ENCODE results near the gene VKORC1L1. TPM values are rescaled to one million over a fixed set of nuclear protein-coding genes. Genes with fewer than 3 reads are reported as not detected.
"Not testable (repeated sequence)": the region's sequence is repeated elsewhere in the genome, so short reads cannot be mapped to it uniquely, and the experiment has no call there.

Gene VKORC1L1
- total and polyA plus RNA-seq, 2 of the 8 experiments (the other 6 are each of a cell fraction or from before 2014, with no cell fraction given), result 12.7 to 45.3 TPM

DNA sequence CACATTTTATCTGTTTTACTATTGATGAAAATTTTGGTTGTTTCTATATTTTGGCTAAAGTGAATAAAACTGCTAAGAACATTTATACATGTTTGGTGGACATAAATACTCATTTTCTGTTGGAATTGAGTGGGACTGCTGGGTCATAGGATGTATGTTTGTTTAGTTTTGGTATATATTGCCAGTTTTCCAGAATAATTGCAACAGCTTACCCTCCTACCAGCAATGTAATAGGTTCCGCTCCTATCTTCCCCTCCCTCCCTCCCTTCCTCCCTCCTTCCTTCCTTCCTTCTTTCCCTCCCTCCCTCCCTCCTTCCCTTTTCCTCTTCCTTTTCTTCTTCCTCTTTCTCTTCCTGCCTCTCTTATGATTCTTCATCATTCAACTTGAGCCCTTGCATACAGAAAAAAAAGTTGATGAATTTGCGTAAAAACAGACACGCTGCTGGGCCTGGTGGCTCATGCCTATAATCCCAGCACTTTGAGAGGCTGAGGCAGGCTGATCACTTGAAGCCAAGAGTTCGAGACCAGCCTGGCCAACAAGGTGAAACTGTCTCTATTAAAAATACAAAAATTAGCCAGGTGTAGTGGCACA is 23.5 kb downstream of the VKORC1L1 start (continued):
- TF ChIP-seq RXRA (IDR thresholded peaks at IDR 0.05; ENCODE audit: insufficient read depth, low read depth, low read length) (no peak), SUZ12 (IDR thresholded peaks at IDR 0.05; ENCODE audit: low read length) (no peak), RFX5 (IDR thresholded peaks at IDR 0.05; ENCODE audit: borderline replicate concordance, low read depth, low read length) (no peak), EP300 (IDR thresholded peaks at IDR 0.05; ENCODE audit: borderline replicate concordance in 1 of 2, low read depth in 2 of 2, low read length in 2 of 2) (no peak), MAFK (IDR thresholded peaks at IDR 0.05; ENCODE audit: low read depth, low read length) (no peak), JUND (IDR thresholded peaks at IDR 0.05; ENCODE audit: low read length) (no peak), CBX5 (IDR thresholded peaks at IDR 0.05; ENCODE audit: low read depth, low read length) (no peak), RNF2 (IDR thresholded peaks at IDR 0.05; ENCODE audit: borderline replicate concordance, low read depth, low read length, missing control alignments, poor library complexity, severe bottlenecking) (no peak), GABPA (IDR thresholded peaks at IDR 0.05; ENCODE audit: borderline replicate concordance, insufficient read depth, low read length) (no peak), POU5F1 (IDR thresholded peaks at IDR 0.05; ENCODE audit: low read depth, low read length) (no peak)

DNA sequence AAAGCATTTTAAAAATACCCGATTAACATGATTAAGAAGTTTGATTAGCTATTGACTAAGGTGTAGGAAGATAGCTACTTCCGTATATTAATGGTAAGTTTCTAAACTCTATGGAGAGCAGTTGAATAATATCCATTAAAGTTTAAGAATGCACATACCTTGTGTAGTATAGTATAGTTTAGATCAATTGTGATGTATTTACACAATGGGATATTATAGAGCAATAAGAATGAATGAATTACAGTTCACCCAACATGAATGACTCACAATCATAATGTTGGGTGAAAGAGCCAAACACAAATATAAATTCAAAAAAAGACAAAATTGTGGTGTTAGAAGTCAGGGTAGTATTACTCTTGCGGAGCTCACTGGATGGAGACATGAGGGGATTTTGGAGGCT is 24.4 kb downstream of the VKORC1L1 start:
- 91% methylated on average over 3 of the region's 3 CpGs; no CpG with 5 or more reads in 1 of the 2 experiments for WGBS, 2 experiments (ENCODE audit: extremely low coverage in 1 of 2, insufficient coverage in 1 of 2, insufficient read length in 1 of 2, insufficient replicate concordance in 2 of 2, low coverage in 1 of 2, low lambda C conversion rate in 2 of 2, missing lambda C conversion rate in 1 of 2)
- H3K4me1 ChIP-seq (replicated peaks in 1 of 4; ENCODE audit: control insufficient read depth in 3 of 4, insufficient read depth in 4 of 4, low read length in 3 of 4); H3K14ac ChIP-seq (ENCODE audit: insufficient read length); H3K18ac ChIP-seq (ENCODE audit: extremely low read depth, low read length); H3K9me3 ChIP-seq (ENCODE audit: insufficient read depth in 2 of 2, low read depth in 1 of 2, low read length in 1 of 2); H2BK120ac ChIP-seq (replicated peaks; ENCODE audit: low read depth, low read length); H3K4me3 ChIP-seq (ENCODE audit: extremely low read depth in 1 of 4, insufficient read depth in 2 of 4, low read depth in 3 of 4, low read length in 4 of 4); H2AK5ac ChIP-seq (ENCODE audit: low read depth, low read length); CTCF ChIA-PET (ENCODE audit: partially characterized antibody); H2BK20ac ChIP-seq (ENCODE audit: low read length); H3K9ac ChIP-seq (replicated peaks in 1 of 4; ENCODE audit: extremely low read depth in 1 of 4, low read depth in 3 of 4, low read length in 3 of 4); H2BK12ac ChIP-seq (ENCODE audit: low read depth, low read length); H4K5ac ChIP-seq (ENCODE audit: insufficient read length, low read depth, low read length); H3K27ac ChIP-seq (ENCODE audit: low read depth, low read length); H4K8ac ChIP-seq (ENCODE audit: extremely low read depth, insufficient read depth, low read length); H3K23ac ChIP-seq (ENCODE audit: insufficient read length); H2BK5ac ChIP-seq (ENCODE audit: low read depth, low read length); H4K91ac ChIP-seq (replicated peaks; ENCODE audit: insufficient read length, low read length); H3K56ac ChIP-seq (replicated peaks; ENCODE audit: insufficient read length, low read depth, low read length); H2BK15ac ChIP-seq (ENCODE audit: low read length); H4K20me1 ChIP-seq (replicated peaks in 1 of 2; ENCODE audit: control insufficient read depth in 1 of 2, insufficient read depth in 2 of 2, low read length in 2 of 2); H3K27me3 ChIP-seq (replicated peaks in 1 of 4; ENCODE audit: control insufficient read depth in 3 of 4, extremely low read depth in 1 of 4, insufficient read depth in 3 of 4, low read length in 3 of 4); DNase-seq (ENCODE audit: low read depth in 1 of 2, low spot score in 2 of 2); H3K79me1 ChIP-seq (ENCODE audit: low read depth, low read length); FAIRE-seq; H3K23me2 ChIP-seq (ENCODE audit: low read depth, low read length); H3K4ac ChIP-seq (replicated peaks; ENCODE audit: insufficient read length, low read depth, low read length); H3K36me3 ChIP-seq (ENCODE audit: control insufficient read depth in 2 of 4, insufficient read depth in 4 of 4, low read length in 3 of 4); H2AFZ ChIP-seq (ENCODE audit: low read length); H3K4me2 ChIP-seq (ENCODE audit: insufficient read depth in 1 of 2, low read depth in 2 of 2, low read length in 2 of 2): not testable (repeated sequence)
- H3K79me2 ChIP-seq (ENCODE audit: control insufficient read depth in 1 of 2, insufficient read depth in 2 of 2, low read length in 2 of 2), result peaks cover 0 to 15% of the 10 kb centered on the region in 2 experiments; a peak in 2 of 4 replicates
- POLR2A ChIA-PET (ENCODE audit: partially characterized antibody), result interaction anchor here (0.7 kb wide), 1 partner anchor 12 kb away, joined by 3 read pairs; no protein-coding TSS in a partner anchor
